ENCODE measurements around the gene HSP90B1.

The HSP90B1 gene
- 416 to 822 (median 442) reads per million in 4 donors for total RNA-seq

GRCh38 chr12:103930034-103930786 lies at the start of gene HSP90B1:
Gene HSP90B1, plus strand, starts transcription at chr12:103930410. Its CDS starts 106 bp downstream, at chr12:103930516.
- DNase-seq: peak; percentile 98 to 100 (median 99)

GRCh38 chr12:103881261-103881660 lies 48.9 kb upstream of the HSP90B1 start:
- no peak for DNase-seq

- DNase-seq: no peak
Observed at GRCh38 chr12:103882861-103883596, 47.2 kb upstream of the HSP90B1 start.

GRCh38 chr12:103883908-103884307 lies 46.3 kb upstream of the HSP90B1 start:
- DNase-seq: no peak

- DNase-seq: peak in 3 of 5 donors; percentile 8 to 51 (median 27)
Observed at GRCh38 chr12:103884316-103884715, 45.9 kb upstream of the HSP90B1 start.

GRCh38 chr12:103886195-103886797 lies 43.9 kb upstream of the HSP90B1 start:
- DNase-seq: no peak

GRCh38 chr12:103887738-103888137 lies 42.5 kb upstream of the HSP90B1 start:
- DNase-seq: no peak

GRCh38 chr12:103897316-103897715 lies 32.9 kb upstream of the HSP90B1 start:
- no peak for DNase-seq

GRCh38 chr12:103901518-103902173 lies 28.6 kb upstream of the HSP90B1 start:
- peak in 4 of 5 donors; percentile 9 to 50 (median 33) for DNase-seq

GRCh38 chr12:103903993-103904392 lies 26.2 kb upstream of the HSP90B1 start:
- no peak for DNase-seq

GRCh38 chr12:103905730-103906349 lies 24.4 kb upstream of the HSP90B1 start:
- DNase-seq: no peak

GRCh38 chr12:103908246-103908541 lies 22.0 kb upstream of the HSP90B1 start:
- DNase-seq: no peak

- no peak for DNase-seq
Observed at GRCh38 chr12:103908877-103909276, 21.3 kb upstream of the HSP90B1 start.

GRCh38 chr12:103909811-103910210 lies 20.4 kb upstream of the HSP90B1 start:
- DNase-seq: no peak

GRCh38 chr12:103912069-103912468 lies 18.1 kb upstream of the HSP90B1 start:
- no peak for DNase-seq

GRCh38 chr12:103913100-103913499 lies 17.1 kb upstream of the HSP90B1 start:
- no peak for DNase-seq

GRCh38 chr12:103915306-103915705 lies 14.9 kb upstream of the HSP90B1 start:
- DNase-seq: no peak

GRCh38 chr12:103917873-103918272 lies 12.3 kb upstream of the HSP90B1 start:
- DNase-seq: no peak

GRCh38 chr12:103924761-103925641 lies 5.2 kb upstream of the HSP90B1 start:
- peak in 1 of 5 donors; percentile 91 for DNase-seq

- peak in 4 of 5 donors; percentile 27 to 84 (median 42) for DNase-seq
Observed at GRCh38 chr12:103928682-103929045, 1.5 kb upstream of the HSP90B1 start.

GRCh38 chr12:103929046-103929783 lies 995 bp upstream of the HSP90B1 start:
- peak; percentile 60 to 93 (median 83) for DNase-seq
